Body of pancreas (tissue), 4 donors: ENCODE data around the gene UGT8. TPM values are rescaled to one million over a fixed set of nuclear protein-coding genes. Genes with fewer than 3 reads are reported as not detected.

Source experiments
- ATAC-seq: fragments of 150-250 bp; one replicate; pipeline ENCODE4 v1.9.1; 2016
- DNase-seq, 4 donors: peaks; one replicate each; pipeline ENCODE4 v3.0.0-alpha.2; 2019
- H3K27ac ChIP-seq, 4 donors: fragments of 200-600 bp; sonication (generic); 1 replicate in 3 of 4; 2 replicates in 1 of 4; pipeline versions ENCODE4 v1.5.1 to v1.6.1; 2016 to 2019; ENCODE audit warnings: mild to moderate bottlenecking in 1 of 4, mixed read lengths in 1 of 4, moderate library complexity in 1 of 4
- H3K27me3 ChIP-seq, 2 donors: fragments of 200-600 bp; sonication (generic); one replicate each; pipeline ENCODE4 v1.6.0; 2016; ENCODE audit warnings: mild to moderate bottlenecking in 1 of 2
- H3K36me3 ChIP-seq, 2 donors: fragments of 200-600 bp; sonication (generic); replicated peaks in 1 of 2; 2 replicates each; pipeline ENCODE4 v1.5.1; 2016; ENCODE audit warnings: low read depth in 2 of 2; ENCODE audit not compliant: insufficient read depth in 1 of 2
- H3K4me1 ChIP-seq: fragments of 200-600 bp; sonication (generic); one replicate; pipeline ENCODE4 v1.6.0; 2016
- H3K4me3 ChIP-seq, 2 donors: fragments of 200-600 bp; sonication (generic); 1 replicate in 1 of 2; 2 replicates in 1 of 2; pipeline ENCODE4 v1.5.1; 2016 to 2019
- H3K9me3 ChIP-seq, 3 donors: fragments of 200-600 bp; sonication (generic); 1 replicate in 2 of 3; 2 replicates in 1 of 3; pipeline ENCODE4 v1.5.1; 2016
- POLR2A ChIP-seq, 3 donors: fragments of 450-650 bp; IDR thresholded peaks; one replicate each; pipeline ENCODE4 v1.6.1; 2016; ENCODE audit warnings: antibody characterized with exemption in 3 of 3, mild to moderate bottlenecking in 2 of 3
- WGBS, 2 donors: methylation state at CpG; one replicate each; pipeline ENCODE4 v1.1.5; 2017; 5-methylcytosine and 5-hydroxymethylcytosine counted together
- intact Hi-C: fragments of 100-400 bp; cut with DNase I; formaldehyde crosslinking; loops from one replicate; pipeline ENCODE4 v1.15.1; 2023
- total RNA-seq, 2 donors: library from RNA; depleted of rRNA; stranded (reverse); fragments of >200 nt; gene quantifications; one replicate each; pipeline ENCODE4 v1.1.0, GENCODE V29; 2016
- TF ChIP-seq, protein P1 (sequence below), 7 experiments: fragments of 450-650 bp in 4 of 7; fragments of 200-600 bp in 3 of 7; sonication (generic) in 3 of 7; IDR thresholded peaks; one replicate each; pipeline ENCODE4 v1.5.1; 2016 to 2019; ENCODE audit warnings: antibody characterized with exemption in 7 of 7

The UGT8 gene
- total RNA-seq, 2 donors from 2014 or later: 8.3 to 8.9 TPM

GRCh38 chr4:114597410-114598115, 1.0 kb upstream of the UGT8 start:
- no peaks in the 10 kb centered on the region for H3K36me3 ChIP-seq
- H3K9me3 ChIP-seq: no peaks in the 10 kb centered on the region
- 33% methylated on average over 15 to 17 of the region's 17 CpGs for WGBS, 2 donors
- no peaks in the 10 kb centered on the region for H3K27me3 ChIP-seq
- H3K27ac ChIP-seq: peak overlapping the region; percentile 66 to 85 (median 79)
- H3K4me3 ChIP-seq: peak overlapping the region; percentile 49 to 66
- DNase-seq: peak; percentile 44 to 70 (median 66)
- no peak for ATAC-seq
- intact Hi-C loops: no loop called here
- peaks cover 22% of the 10 kb centered on the region for H3K4me1 ChIP-seq
- TF ChIP-seq, protein P1, sequence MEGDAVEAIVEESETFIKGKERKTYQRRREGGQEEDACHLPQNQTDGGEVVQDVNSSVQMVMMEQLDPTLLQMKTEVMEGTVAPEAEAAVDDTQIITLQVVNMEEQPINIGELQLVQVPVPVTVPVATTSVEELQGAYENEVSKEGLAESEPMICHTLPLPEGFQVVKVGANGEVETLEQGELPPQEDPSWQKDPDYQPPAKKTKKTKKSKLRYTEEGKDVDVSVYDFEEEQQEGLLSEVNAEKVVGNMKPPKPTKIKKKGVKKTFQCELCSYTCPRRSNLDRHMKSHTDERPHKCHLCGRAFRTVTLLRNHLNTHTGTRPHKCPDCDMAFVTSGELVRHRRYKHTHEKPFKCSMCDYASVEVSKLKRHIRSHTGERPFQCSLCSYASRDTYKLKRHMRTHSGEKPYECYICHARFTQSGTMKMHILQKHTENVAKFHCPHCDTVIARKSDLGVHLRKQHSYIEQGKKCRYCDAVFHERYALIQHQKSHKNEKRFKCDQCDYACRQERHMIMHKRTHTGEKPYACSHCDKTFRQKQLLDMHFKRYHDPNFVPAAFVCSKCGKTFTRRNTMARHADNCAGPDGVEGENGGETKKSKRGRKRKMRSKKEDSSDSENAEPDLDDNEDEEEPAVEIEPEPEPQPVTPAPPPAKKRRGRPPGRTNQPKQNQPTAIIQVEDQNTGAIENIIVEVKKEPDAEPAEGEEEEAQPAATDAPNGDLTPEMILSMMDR (IDR thresholded peaks at IDR 0.05): no peak
- no peak for TF ChIP-seq POLR2A (IDR thresholded peaks at IDR 0.05)

GRCh38 chr4:114599231-114599902, 760 bp downstream of the UGT8 start:
- 1% methylated on average over 46 of the region's 46 CpGs for WGBS, 2 donors
- intact Hi-C loops: no loop called here
- Histone ChIP-seq H3K4me3 (peak overlapping the region; percentile 49 to 66), H3K27ac (peak overlapping the region; percentile 66 to 85 (median 79)), H3K4me1 (peaks cover 32% of the 10 kb centered on the region), H3K9me3 (no peaks in the 10 kb centered on the region), H3K36me3 (no peaks in the 10 kb centered on the region), H3K27me3 (no peaks in the 10 kb centered on the region)
- DNase-seq (peak; percentile 37 to 64 (median 44)), ATAC-seq (peak; percentile 36)
- TF ChIP-seq POLR2A (IDR thresholded peaks at IDR 0.05): peak in 2 of 3 donors; percentile 31 to 46
- TF ChIP-seq, protein P1 (IDR thresholded peaks at IDR 0.05): no peak

DNA sequence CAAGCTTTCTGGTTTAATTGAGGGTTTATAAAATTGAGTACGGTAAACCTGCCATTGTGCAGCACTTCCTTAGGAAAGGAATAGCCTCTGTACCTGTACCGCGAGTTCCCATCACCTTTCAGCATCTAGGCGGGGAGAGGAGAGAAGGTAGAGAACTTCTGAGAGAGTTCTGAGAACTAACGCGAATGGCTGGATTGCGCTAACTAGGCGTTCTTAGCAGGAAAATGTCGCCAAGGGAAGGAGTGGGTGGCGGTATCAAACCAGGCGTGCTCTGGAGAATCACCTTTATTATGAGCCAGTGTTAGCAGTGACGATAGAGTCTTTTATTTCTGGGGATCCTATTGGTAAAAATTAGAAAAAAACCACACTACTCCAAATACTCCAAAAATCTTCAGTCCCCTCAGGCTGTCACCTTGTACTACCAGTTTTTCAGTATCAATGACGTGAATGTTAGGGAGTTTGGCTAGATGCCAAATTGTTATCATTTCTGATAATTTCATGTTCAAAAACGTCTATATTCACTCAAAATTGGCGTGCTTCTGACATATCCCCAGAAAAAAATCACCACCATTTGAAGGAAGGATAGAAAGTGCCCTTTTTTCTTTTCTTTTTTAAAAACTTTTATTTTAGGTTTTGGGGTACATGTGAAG, 1.4 kb downstream of the UGT8 start:
- WGBS, 2 donors: 5 to 6% methylated on average over 15 of the region's 15 CpGs
- peak in 1 of 4 donors; percentile 18 for DNase-seq
- H3K9me3 ChIP-seq: no peaks in the 10 kb centered on the region
- peaks cover 32% of the 10 kb centered on the region for H3K4me1 ChIP-seq
- H3K4me3 ChIP-seq: peak overlapping the region; percentile 49 to 66
- H3K27ac ChIP-seq: peak overlapping the region; percentile 66 to 85 (median 79)
- H3K27me3 ChIP-seq: no peaks in the 10 kb centered on the region
- TF ChIP-seq POLR2A (IDR thresholded peaks at IDR 0.05): no peak
- TF ChIP-seq, protein P1 (IDR thresholded peaks at IDR 0.05): peak in 1 of 7 experiments; percentile 11
- intact Hi-C loops: no loop called here
- no peak for ATAC-seq
- no peaks in the 10 kb centered on the region for H3K36me3 ChIP-seq

DNA sequence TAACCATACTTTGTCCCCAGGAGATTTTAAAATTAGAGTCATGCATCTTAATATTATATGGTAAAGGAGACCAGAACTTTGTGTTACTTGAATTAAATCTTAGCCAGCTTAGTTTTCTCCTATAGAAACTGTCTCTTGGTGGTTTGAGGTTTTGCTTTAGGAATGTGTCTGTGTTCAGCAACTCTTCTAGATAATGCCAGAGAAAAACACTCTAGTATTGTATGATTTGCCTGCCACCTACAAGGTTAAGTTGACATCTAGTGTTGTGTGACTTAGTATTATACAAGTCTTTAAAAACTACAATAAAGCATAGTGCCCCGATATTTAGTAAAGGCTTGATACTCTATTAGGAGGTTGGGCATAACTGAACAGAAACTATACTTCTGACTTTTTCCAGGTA, 2.1 kb downstream of the UGT8 start:
- H3K4me1 ChIP-seq: peaks cover 32% of the 10 kb centered on the region
- DNase-seq (no peak), ATAC-seq (no peak)
- no peak for TF ChIP-seq POLR2A (IDR thresholded peaks at IDR 0.05)
- TF ChIP-seq, protein P1 (IDR thresholded peaks at IDR 0.05): no peak
- no peak overlapping the region for H3K27ac ChIP-seq
- H3K9me3 ChIP-seq: no peaks in the 10 kb centered on the region
- H3K27me3 ChIP-seq: no peaks in the 10 kb centered on the region
- no peaks in the 10 kb centered on the region for H3K36me3 ChIP-seq
- intact Hi-C loops: no loop called here
- 59 to 76% methylated on average over 1 of the region's 1 CpG for WGBS, 2 donors
- no peak overlapping the region for H3K4me3 ChIP-seq
